HEK293T (cell line): ENCODE measurements around the gene TTLL7.
A peak's percentile ranks its signal among the peaks of the same experiment; 100 is the strongest.

ENCODE experiments used
- CTCF ChIA-PET: fragments of 350-600 bp; formaldehyde crosslinking; extraction: SDS; loops from one replicate; lab custom pipeline; 2021; ENCODE audit warnings: antibody characterized with exemption, inconsistent platforms; lab: Yijun Ruan, JAX
- POLR2A ChIA-PET: fragments of 350-600 bp; formaldehyde crosslinking; extraction: SDS; loops from one replicate; lab custom pipeline; 2020; ENCODE audit warnings: antibody characterized with exemption, inconsistent platforms; lab: Yijun Ruan, JAX
- DNase-seq: peaks from one replicate; pipeline ENCODE4 v3.0.0; 2012; ENCODE audit warnings: mixed read lengths; ENCODE audit errors: extremely low spot score
- ARNT ChIP-seq: fragments of 450-650 bp; IDR thresholded peaks from 2 replicates; pipeline ENCODE4 v1.6.1; 2017; ENCODE audit warnings: mild to moderate bottlenecking
- BHLHE40 ChIP-seq: fragments of 450-650 bp; IDR thresholded peaks from 2 replicates; pipeline ENCODE4 v1.6.1; 2016; ENCODE audit warnings: mild to moderate bottlenecking, moderate library complexity, borderline replicate concordance
- CTBP1 ChIP-seq: fragments of 450-650 bp; IDR thresholded peaks from 2 replicates; pipeline ENCODE4 v1.6.1; 2016; ENCODE audit warnings: borderline replicate concordance
- ELF4 ChIP-seq: fragments of 450-650 bp; IDR thresholded peaks from 2 replicates; pipeline ENCODE4 v1.6.1; 2017; ENCODE audit warnings: antibody characterized with exemption
- FOXA1 ChIP-seq: fragments of 450-650 bp; IDR thresholded peaks from 2 replicates; pipeline ENCODE4 v1.6.1; 2016; ENCODE audit warnings: mild to moderate bottlenecking
- FOXK2 ChIP-seq: fragments of 450-650 bp; IDR thresholded peaks from 2 replicates; pipeline ENCODE4 v1.6.1; 2016; ENCODE audit warnings: mild to moderate bottlenecking
- FOXM1 ChIP-seq: fragments of 450-650 bp; IDR thresholded peaks from 2 replicates; pipeline ENCODE4 v1.6.1; 2017; ENCODE audit warnings: mild to moderate bottlenecking, borderline replicate concordance
- HDGF ChIP-seq: fragments of 450-650 bp; IDR thresholded peaks from 2 replicates; pipeline ENCODE4 v1.6.1; 2017; ENCODE audit warnings: antibody characterized with exemption, borderline replicate concordance
- L3MBTL2 ChIP-seq: fragments of 450-650 bp; conservative IDR thresholded peaks from 2 replicates; pipeline ENCODE4 v1.6.1; 2016; ENCODE audit warnings: mild to moderate bottlenecking
- LEF1 ChIP-seq: fragments of 450-650 bp; IDR thresholded peaks from 2 replicates; pipeline ENCODE4 v1.6.1; 2017; ENCODE audit warnings: mild to moderate bottlenecking, borderline replicate concordance
- NFRKB ChIP-seq: fragments of 450-650 bp; IDR thresholded peaks from 2 replicates; pipeline ENCODE4 v1.6.1; 2016; ENCODE audit warnings: mild to moderate bottlenecking, moderate library complexity
- SP1 ChIP-seq: fragments of 450-650 bp; IDR thresholded peaks from 2 replicates; pipeline ENCODE4 v1.6.1; 2017
- SUZ12 ChIP-seq: fragments of 450-650 bp; IDR thresholded peaks from 2 replicates; pipeline ENCODE4 v1.6.1; 2016; ENCODE audit warnings: mild to moderate bottlenecking
- TARDBP ChIP-seq: fragments of 450-650 bp; IDR thresholded peaks from 2 replicates; pipeline ENCODE4 v1.6.1; 2016
- ZNF384 ChIP-seq: fragments of 450-650 bp; IDR thresholded peaks from 2 replicates; pipeline ENCODE4 v1.6.1; 2016
- TF ChIP-seq, protein P1 (sequence below): fragments of 450-650 bp; IDR thresholded peaks from 2 replicates; pipeline ENCODE4 v1.6.1; 2016

TTLL7 gene, protein sequence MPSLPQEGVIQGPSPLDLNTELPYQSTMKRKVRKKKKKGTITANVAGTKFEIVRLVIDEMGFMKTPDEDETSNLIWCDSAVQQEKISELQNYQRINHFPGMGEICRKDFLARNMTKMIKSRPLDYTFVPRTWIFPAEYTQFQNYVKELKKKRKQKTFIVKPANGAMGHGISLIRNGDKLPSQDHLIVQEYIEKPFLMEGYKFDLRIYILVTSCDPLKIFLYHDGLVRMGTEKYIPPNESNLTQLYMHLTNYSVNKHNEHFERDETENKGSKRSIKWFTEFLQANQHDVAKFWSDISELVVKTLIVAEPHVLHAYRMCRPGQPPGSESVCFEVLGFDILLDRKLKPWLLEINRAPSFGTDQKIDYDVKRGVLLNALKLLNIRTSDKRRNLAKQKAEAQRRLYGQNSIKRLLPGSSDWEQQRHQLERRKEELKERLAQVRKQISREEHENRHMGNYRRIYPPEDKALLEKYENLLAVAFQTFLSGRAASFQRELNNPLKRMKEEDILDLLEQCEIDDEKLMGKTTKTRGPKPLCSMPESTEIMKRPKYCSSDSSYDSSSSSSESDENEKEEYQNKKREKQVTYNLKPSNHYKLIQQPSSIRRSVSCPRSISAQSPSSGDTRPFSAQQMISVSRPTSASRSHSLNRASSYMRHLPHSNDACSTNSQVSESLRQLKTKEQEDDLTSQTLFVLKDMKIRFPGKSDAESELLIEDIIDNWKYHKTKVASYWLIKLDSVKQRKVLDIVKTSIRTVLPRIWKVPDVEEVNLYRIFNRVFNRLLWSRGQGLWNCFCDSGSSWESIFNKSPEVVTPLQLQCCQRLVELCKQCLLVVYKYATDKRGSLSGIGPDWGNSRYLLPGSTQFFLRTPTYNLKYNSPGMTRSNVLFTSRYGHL

DNA sequence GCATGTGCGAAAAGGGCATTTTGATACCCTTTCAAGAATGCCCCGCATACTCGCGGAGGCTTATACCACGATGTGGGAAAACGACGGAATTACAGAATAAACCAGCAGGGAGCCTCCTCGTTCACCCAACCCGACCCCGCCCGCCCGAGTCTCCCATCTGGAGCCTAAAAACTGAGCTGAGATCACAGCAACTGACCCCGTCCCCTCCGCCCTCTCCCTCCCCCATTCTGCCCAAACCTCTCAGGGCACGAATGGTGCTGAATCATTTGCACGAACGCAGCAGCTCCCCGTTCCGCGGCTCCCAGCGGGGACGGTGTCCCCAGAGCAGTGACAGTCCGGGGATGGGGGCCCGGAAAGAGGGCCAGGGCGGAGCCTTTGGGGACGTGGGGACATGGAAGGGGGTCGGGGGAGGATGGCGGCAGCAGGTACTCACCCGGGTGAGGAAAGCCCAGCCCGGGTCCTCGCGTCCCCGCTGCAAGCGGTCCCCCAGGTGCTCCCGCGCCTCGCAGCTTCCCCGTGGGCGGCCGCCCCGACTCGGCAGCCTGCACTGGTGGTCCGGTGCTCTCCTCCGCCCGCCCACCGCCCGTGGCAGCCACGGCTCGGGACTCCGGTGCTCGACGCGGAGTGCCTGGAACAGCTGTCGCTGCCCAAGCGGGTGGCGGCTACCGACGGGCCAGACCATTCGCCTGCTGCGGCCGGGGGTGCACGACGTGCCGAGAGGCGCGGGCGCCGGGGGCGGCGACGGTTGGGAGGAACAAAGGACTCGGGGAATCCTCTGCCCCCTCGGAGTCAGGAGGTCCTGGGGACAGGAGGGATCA lies at the start of gene TTLL7:
TTLL7 (minus strand) TSS at position 635 of the 818 bp plus-strand sequence. CDS start 46,921 bp downstream, outside the sequence.
- DNase-seq, result peak; percentile 88
- POLR2A ChIA-PET, result interaction anchor here (1.0 to 1.5 kb wide), 2 partner anchors 10 to 379 kb away, joined by 3 read pairs; no protein-coding TSS in a partner anchor
- TF ChIP-seq, protein P1, sequence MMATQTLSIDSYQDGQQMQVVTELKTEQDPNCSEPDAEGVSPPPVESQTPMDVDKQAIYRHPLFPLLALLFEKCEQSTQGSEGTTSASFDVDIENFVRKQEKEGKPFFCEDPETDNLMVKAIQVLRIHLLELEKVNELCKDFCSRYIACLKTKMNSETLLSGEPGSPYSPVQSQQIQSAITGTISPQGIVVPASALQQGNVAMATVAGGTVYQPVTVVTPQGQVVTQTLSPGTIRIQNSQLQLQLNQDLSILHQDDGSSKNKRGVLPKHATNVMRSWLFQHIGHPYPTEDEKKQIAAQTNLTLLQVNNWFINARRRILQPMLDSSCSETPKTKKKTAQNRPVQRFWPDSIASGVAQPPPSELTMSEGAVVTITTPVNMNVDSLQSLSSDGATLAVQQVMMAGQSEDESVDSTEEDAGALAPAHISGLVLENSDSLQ, result no peak
- TF ChIP-seq BHLHE40 (peak; percentile 85), L3MBTL2 (peak; percentile 84; the same call in 1 of the 2 replicates), CTBP1 (peak; percentile 8; the same call in 1 of the 2 replicates)
- CTCF ChIA-PET, result interaction anchor here (0.7 kb wide), 1 partner anchor 250 kb away, joined by 4 read pairs; no protein-coding TSS in a partner anchor

DNA sequence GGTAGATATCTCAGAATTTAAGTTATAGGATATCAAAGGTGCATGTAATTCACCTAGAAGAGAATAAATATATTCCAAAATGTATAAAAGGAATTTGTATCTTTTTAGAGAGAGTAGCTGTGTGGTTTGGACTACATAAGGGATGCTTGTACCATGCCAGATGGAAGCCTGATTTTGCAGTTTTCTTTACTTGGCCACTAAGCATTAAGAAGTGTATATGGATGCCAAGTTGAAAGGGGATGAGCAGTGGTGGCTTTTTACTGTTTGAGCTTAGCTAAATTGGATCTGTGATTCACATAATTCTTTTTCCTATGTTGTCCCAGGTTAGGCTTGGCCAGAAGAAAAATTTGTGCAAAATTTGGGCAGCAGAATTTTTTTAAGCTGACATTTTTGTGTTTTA lies 43.5 kb upstream of the TTLL7 start:
- ChIA-PET CTCF (no interaction called here), POLR2A (no interaction called here)
- no peak for DNase-seq
- TF ChIP-seq, protein P1, result no peak
- no peak for TF ChIP-seq ARNT
- no peak for TF ChIP-seq SP1
- no peak for TF ChIP-seq ZNF384
- no peak for TF ChIP-seq SUZ12

DNA sequence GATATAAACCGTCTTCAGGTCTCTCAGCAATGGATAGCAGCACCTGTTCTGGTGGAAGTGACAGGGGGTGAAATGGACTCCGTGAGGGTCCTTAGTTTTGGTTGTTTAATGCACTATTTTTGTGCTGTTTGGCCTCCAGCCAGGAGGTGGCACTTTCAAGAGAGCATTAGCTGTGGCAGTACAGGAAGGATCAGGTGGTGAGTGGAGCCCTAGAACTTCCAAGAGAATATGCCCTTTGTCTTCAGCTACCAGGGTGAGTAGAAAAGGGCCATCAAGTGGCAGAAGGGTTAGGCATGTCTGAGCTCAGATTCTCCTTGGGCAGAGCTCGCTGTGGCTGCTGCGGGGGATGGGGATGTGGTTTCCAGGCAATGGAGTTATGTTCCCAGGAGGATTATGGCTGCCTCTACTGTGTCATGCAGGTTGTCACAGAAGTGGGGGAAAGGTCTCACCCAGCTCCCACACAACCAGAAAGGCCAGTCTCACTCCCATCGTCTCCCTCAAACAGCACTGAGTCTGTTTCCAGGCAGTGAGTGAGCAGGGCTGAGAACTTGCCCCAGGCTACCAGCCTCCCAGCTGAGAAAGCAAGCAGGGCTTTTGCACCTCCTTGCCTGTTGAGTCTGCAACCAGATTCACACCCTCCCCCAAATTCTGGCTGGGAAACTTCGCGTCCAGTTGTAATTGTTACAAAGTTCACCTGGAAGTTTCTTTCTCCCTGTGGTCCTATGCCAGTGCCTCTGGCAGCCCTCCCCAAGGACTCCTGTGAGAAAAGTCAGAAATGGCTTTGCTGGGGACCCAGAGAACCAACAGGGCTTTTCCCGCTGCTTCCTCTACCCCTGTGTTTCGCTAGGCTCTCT lies 39.1 kb upstream of the TTLL7 start:
- TF ChIP-seq FOXA1 (no peak), BHLHE40 (no peak), LEF1 (no peak)
- no peak for DNase-seq
- CTCF ChIA-PET, result no interaction called here
- POLR2A ChIA-PET, result no interaction called here

DNA sequence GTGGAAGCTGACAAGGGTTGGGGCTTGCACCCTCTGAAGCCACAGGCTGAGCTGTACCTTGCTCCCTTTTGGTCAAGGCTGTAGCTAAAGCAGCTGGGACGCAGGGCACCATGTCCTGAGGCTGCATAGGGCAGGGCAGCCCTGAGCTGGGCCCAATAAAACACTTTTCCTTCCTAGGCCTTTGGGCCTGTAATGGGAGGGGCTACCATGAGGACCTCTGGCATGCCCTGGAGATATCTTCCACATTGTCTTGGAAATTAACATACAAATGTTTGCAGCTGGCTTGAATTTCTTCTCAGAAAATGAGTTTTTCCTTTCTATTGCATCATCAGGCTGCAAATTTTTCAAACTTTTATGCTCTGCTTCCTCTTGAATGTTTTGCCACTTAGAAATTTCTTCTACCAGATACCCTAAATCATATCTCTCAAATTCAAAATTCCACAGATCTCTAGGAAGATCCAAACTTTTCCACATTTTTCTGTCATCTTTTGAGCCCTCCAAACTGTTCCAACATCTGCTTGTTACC lies 32.9 kb upstream of the TTLL7 start:
- DNase-seq, result no peak
- no peak for TF ChIP-seq SP1
- TF ChIP-seq HDGF, result no peak
- ChIA-PET CTCF (no interaction called here), POLR2A (no interaction called here)

DNA sequence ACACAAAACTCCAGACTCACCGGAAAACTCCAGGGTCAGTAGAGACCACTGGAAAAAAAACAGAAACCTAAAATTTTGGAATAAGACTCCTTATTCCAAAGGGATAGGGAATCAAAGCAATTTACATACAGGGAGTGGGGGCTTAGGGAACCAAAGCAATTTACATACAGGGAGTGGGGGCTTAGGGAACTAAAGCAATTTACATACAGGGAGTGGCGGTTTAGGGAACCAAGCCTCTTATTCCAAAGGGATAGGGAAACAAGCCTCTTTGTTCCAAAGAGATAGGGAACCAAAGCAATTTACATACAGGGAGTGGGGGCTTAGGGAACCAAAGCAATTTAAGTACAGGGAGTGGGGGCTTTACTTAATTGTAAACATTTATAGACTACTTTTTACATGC lies 28.4 kb upstream of the TTLL7 start:
- DNase-seq, result no peak
- TF ChIP-seq LEF1 (no peak), SP1 (no peak)
- POLR2A ChIA-PET, result no interaction called here
- CTCF ChIA-PET, result no interaction called here

DNA sequence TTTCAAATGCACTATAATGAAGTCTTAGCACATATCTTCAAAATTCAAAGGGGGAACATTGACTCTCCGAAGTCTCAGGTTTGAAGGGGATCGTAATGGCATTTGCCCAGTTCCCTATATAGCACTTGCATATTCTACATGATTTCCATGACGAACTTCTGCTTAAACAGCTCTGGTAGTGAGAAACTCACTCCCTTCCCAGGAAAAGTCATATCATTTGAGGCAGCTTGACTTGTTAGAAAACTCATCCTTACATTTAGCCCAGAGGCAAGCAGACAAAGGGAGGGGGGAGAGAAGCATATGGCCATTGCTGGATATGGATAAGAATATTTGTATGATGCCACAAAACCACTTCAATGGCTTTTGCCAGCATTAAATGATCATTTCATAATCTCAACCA lies 27.0 kb upstream of the TTLL7 start:
- no peak for DNase-seq
- POLR2A ChIA-PET, result no interaction called here
- CTCF ChIA-PET, result no interaction called here
- TF ChIP-seq HDGF (no peak), FOXK2 (no peak), TARDBP (no peak), FOXM1 (no peak), NFRKB (no peak), BHLHE40 (no peak), FOXA1 (no peak), ARNT (no peak), ELF4 (no peak)
